NB4 (cell line): ENCODE data around the gene GNRHR.

Experiments
- POLR2A ChIP-seq: IDR thresholded peaks from 2 replicates; pipeline ENCODE4 v1.6.1; 2011; ENCODE audit warnings: mild to moderate bottlenecking; ENCODE audit not compliant: insufficient read length; ENCODE audit errors: extremely low read depth
- TF ChIP-seq, protein P1 (sequence below): IDR thresholded peaks from one replicate; pipeline ENCODE4 v1.5.1; 2012; ENCODE audit warnings: low read depth, low read length
- TF ChIP-seq, protein P2 (sequence below): IDR thresholded peaks from 2 replicates; pipeline ENCODE4 v1.6.1; 2011; ENCODE audit warnings: low read depth, low read length

DNA sequence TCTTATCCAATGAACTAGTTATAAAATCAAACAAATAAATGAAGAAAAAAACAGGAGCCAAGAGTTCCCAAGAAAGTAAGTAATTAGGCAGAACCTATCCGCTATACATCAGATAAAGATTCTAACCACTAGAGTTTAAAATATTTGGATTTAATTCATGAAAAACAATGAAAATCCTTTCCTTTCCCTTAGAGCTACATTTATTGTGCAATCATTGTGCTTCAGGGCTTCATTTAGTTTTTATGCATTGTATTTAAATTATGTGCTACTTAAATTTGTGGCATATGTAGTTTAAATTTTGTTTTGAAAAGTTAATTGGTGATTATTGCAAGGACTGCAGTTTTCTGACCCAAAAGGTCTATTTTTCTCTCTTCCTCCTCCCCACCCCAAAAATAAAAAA is 17.9 kb downstream of the GNRHR start:
- TF ChIP-seq, protein P1, sequence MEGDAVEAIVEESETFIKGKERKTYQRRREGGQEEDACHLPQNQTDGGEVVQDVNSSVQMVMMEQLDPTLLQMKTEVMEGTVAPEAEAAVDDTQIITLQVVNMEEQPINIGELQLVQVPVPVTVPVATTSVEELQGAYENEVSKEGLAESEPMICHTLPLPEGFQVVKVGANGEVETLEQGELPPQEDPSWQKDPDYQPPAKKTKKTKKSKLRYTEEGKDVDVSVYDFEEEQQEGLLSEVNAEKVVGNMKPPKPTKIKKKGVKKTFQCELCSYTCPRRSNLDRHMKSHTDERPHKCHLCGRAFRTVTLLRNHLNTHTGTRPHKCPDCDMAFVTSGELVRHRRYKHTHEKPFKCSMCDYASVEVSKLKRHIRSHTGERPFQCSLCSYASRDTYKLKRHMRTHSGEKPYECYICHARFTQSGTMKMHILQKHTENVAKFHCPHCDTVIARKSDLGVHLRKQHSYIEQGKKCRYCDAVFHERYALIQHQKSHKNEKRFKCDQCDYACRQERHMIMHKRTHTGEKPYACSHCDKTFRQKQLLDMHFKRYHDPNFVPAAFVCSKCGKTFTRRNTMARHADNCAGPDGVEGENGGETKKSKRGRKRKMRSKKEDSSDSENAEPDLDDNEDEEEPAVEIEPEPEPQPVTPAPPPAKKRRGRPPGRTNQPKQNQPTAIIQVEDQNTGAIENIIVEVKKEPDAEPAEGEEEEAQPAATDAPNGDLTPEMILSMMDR: no peak
- no peak for TF ChIP-seq POLR2A
- TF ChIP-seq, protein P2, sequence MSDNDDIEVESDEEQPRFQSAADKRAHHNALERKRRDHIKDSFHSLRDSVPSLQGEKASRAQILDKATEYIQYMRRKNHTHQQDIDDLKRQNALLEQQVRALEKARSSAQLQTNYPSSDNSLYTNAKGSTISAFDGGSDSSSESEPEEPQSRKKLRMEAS: no peak
